GM12891 (cell line): ENCODE measurements around the gene TALDO1.

Experiments used
- POLR2A ChIP-seq: IDR thresholded peaks from 2 replicates; pipeline ENCODE4 v1.6.1; 2011; ENCODE audit warnings: low read depth, low read length, control low read depth
- POLR2AphosphoS5 ChIP-seq: IDR thresholded peaks from 2 replicates; pipeline ENCODE4 v1.6.1; 2011; ENCODE audit warnings: low read depth, low read length, control low read depth
- TAF1 ChIP-seq: IDR thresholded peaks from 2 replicates; pipeline ENCODE4 v1.6.1; 2011; ENCODE audit warnings: low read depth, low read length, control low read depth

DNA sequence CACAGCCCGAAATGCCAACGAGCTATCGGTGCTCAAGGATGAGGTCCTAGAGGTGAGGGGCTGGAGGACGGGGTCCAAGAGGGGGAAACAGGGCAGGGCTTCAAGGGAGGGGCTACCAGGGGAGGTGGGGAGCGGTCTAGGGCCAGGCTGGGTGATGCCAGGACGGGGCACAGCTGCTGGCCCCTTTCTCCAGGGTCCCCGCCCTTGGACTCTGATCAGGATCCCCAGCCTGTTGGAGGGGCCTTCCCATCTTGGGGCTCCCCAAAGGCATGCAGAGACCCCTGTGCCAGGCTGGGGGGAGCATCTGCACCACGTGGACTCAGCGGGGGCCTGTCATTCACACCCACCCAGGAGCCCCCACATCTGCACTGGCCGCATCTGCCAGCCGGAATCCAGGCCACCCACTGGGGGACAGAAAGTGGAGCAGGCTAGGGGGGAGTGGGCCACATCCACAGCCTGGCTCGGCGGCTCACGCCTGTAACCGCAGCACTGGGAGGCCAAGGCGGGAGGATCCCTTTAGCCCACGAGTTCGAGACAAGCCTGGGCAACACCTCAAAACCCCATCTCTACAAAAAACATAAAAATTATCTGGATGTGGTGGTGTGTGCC is 22.4 kb upstream of the TALDO1 start:
- TF ChIP-seq TAF1 (no peak), POLR2A (no peak), POLR2AphosphoS5 (no peak)
